DND-41 (cell line): ENCODE results near the gene NOP10.

Experiments used
- ATAC-seq: fragments of 200-7000 bp; cut with Tn5 transposase; 3 replicates; pipeline ENCODE4 v1.9.1; 2021; ENCODE audit warnings: low read depth; ENCODE audit not compliant: insufficient read depth
- DNase-seq: peaks from one replicate; pipeline ENCODE4 v3.0.0-alpha.2; 2020
- H2AFZ ChIP-seq: 2 replicates; pipeline ENCODE4 v1.6.0; 2012; ENCODE audit warnings: low read depth, low read length
- H3K27ac ChIP-seq: 2 replicates; pipeline ENCODE4 v1.5.1; 2012; ENCODE audit warnings: low read length, inconsistent platforms
- H3K27me3 ChIP-seq: fragments of 200-600 bp; sonication (generic); 2 replicates; pipeline ENCODE4 v1.6.0; 2012; ENCODE audit warnings: low read length, mild to moderate bottlenecking, inconsistent platforms; ENCODE audit not compliant: insufficient read depth, poor library complexity
- H3K36me3 ChIP-seq: 2 replicates; pipeline ENCODE4 v1.5.1; 2012; ENCODE audit warnings: low read length, inconsistent platforms; ENCODE audit not compliant: insufficient read depth
- H3K4me1 ChIP-seq: 2 replicates; pipeline ENCODE4 v1.5.1; 2012; ENCODE audit warnings: mild to moderate bottlenecking, low read length; ENCODE audit not compliant: insufficient read depth
- H3K4me2 ChIP-seq: 2 replicates; pipeline ENCODE4 v1.6.0; 2012; ENCODE audit warnings: mild to moderate bottlenecking, moderate library complexity, low read length, inconsistent platforms; ENCODE audit not compliant: insufficient read depth
- H3K4me3 ChIP-seq, 2 experiments: fragments of 200-600 bp in 1 of 2; shearing (Covaris generic) in 1 of 2; 2 replicates each; pipeline ENCODE4 v1.5.1; 2012 to 2016; ENCODE audit warnings: inconsistent platforms in 2 of 2, low read length in 2 of 2, mild to moderate bottlenecking in 2 of 2, low read depth in 1 of 2, moderate library complexity in 1 of 2
- H3K79me2 ChIP-seq: 2 replicates; pipeline ENCODE4 v1.6.0; 2012; ENCODE audit warnings: low read length, inconsistent platforms; ENCODE audit not compliant: insufficient read depth
- H3K9ac ChIP-seq: 2 replicates; pipeline ENCODE4 v1.6.0; 2012; ENCODE audit warnings: low read depth, mild to moderate bottlenecking, inconsistent platforms, low read length, moderate library complexity
- H3K9me3 ChIP-seq: 2 replicates; pipeline ENCODE4 v1.5.1; 2012; ENCODE audit warnings: low read length, moderate library complexity, mild to moderate bottlenecking, inconsistent platforms; ENCODE audit not compliant: insufficient read depth, severe bottlenecking
- H4K20me1 ChIP-seq: 2 replicates; pipeline ENCODE4 v1.6.0; 2012; ENCODE audit warnings: low read length; ENCODE audit not compliant: insufficient read depth
- EZH2 ChIP-seq: IDR thresholded peaks from 3 replicates; pipeline ENCODE4 v1.6.1; 2012; ENCODE audit warnings: borderline replicate concordance, low read depth, mild to moderate bottlenecking, moderate library complexity, low read length, inconsistent platforms; ENCODE audit not compliant: severe bottlenecking
- TF ChIP-seq, protein P1 (sequence below): IDR thresholded peaks from 2 replicates; pipeline ENCODE4 v1.5.1; 2012; ENCODE audit warnings: borderline replicate concordance, low read length, moderate library complexity, mild to moderate bottlenecking; ENCODE audit not compliant: poor library complexity, severe bottlenecking; ENCODE audit errors: extremely low read depth

The NOP10 gene

DNA sequence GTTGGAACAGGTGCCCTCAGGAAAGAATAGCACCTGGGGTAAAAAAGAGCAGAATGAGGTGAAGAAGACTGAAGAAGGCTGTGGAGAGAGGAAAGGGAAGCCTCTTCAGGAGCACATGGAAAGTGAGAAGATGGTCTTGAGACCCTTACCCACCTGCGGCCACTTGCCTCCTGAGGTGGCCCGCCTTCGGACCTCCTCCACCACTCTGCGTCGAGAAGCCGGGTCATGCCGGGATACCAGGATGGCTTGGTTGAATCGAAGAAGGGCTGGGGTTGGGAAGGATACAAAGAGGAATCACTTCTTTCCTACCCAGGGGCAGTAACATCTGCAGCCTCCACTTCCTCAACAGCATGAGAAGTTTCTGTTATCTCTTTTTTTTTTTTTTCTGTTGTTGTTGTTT lies 21.1 kb upstream of the NOP10 start:
- peaks cover 22% of the 10 kb centered on the region for H3K79me2 ChIP-seq
- H2AFZ ChIP-seq, result no peak overlapping the region
- H3K4me3 ChIP-seq, result no peak overlapping the region
- no peak overlapping the region for H3K27ac ChIP-seq
- no peak for DNase-seq
- no peak overlapping the region for H3K9ac ChIP-seq
- ATAC-seq, result no peak
- no peak for TF ChIP-seq EZH2
- TF ChIP-seq, protein P1, sequence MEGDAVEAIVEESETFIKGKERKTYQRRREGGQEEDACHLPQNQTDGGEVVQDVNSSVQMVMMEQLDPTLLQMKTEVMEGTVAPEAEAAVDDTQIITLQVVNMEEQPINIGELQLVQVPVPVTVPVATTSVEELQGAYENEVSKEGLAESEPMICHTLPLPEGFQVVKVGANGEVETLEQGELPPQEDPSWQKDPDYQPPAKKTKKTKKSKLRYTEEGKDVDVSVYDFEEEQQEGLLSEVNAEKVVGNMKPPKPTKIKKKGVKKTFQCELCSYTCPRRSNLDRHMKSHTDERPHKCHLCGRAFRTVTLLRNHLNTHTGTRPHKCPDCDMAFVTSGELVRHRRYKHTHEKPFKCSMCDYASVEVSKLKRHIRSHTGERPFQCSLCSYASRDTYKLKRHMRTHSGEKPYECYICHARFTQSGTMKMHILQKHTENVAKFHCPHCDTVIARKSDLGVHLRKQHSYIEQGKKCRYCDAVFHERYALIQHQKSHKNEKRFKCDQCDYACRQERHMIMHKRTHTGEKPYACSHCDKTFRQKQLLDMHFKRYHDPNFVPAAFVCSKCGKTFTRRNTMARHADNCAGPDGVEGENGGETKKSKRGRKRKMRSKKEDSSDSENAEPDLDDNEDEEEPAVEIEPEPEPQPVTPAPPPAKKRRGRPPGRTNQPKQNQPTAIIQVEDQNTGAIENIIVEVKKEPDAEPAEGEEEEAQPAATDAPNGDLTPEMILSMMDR, result no peak
- peaks cover 29% of the 10 kb centered on the region for H3K4me1 ChIP-seq
- no peak overlapping the region for H3K4me2 ChIP-seq
- H3K27me3 ChIP-seq, result no peaks in the 10 kb centered on the region
- H3K9me3 ChIP-seq, result no peaks in the 10 kb centered on the region
- peaks cover 6% of the 10 kb centered on the region; the same call in 1 of the 2 replicates for H4K20me1 ChIP-seq
- peaks cover 43% of the 10 kb centered on the region for H3K36me3 ChIP-seq

DNA sequence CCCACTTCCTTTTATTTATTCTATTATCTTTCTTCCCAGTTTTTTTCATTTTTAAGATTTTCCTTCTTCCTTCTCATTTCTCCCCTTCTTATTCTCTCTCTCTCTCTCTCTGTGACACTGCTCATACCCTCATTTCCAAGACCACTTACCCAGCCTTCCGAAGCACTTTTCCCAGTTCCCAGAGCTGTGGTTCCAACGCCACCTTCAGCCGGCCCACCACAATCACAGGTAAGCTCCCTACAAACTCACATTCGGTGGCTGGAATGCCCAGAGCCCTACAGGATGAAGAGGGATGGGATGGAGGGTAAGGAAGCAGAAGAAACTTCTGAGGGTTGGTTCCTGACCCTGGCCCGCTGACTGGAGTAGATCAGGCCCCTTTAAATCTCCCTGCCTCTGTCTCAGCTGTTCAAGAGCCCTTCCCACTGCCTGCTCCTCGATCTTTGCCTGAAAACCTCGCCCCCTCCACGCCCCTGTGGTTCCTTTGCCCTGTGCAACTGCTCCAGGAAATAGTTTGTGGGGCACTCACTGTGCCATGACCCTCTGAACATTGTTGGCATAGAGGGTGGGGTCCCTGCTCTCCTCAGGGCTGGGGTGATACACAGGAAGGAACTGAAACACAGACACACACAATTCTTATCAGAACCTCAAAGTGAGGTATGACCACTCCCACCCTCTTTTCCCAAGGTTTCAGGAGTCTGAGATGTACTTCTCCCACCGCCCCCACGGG lies 19.3 kb upstream of the NOP10 start:
- Histone ChIP-seq H3K9ac (no peak overlapping the region), H3K4me3 (no peak overlapping the region), H3K4me2 (no peak overlapping the region), H2AFZ (no peak overlapping the region), H3K36me3 (peaks cover 56% of the 10 kb centered on the region), H3K79me2 (peaks cover 22% of the 10 kb centered on the region), H3K27ac (no peak overlapping the region), H3K27me3 (no peaks in the 10 kb centered on the region), H4K20me1 (peaks cover 6% of the 10 kb centered on the region; the same call in 1 of the 2 replicates), H3K9me3 (no peaks in the 10 kb centered on the region), H3K4me1 (peaks cover 17% of the 10 kb centered on the region)
- ATAC-seq, result no peak
- no peak for DNase-seq
- TF ChIP-seq EZH2, result no peak
- TF ChIP-seq, protein P1, result no peak

DNA sequence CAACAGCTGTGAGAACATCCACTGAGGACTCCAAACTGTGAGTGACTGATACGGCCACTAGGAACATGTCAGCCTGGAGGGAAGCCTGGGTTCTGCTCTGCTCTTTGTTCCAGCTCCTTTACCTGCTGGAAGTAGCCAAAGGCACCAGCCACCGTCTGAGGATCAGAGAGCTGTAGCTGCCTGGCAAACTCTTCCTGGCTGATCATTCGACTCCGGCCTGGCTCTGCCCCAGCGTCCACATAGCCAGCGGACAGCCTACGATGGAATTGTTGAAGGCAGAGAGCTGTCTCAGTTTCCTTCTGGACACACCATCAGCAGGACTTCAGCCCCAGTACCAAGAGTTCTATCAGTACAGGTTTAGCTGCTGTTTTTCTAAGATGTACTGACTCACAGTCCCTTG lies 18.3 kb upstream of the NOP10 start:
- ATAC-seq (no peak), DNase-seq (no peak)
- Histone ChIP-seq H3K4me3 (no peak overlapping the region), H3K36me3 (peaks cover 56% of the 10 kb centered on the region), H3K4me2 (no peak overlapping the region), H3K27ac (no peak overlapping the region), H3K9ac (no peak overlapping the region), H3K9me3 (no peaks in the 10 kb centered on the region), H4K20me1 (peaks cover 6% of the 10 kb centered on the region; the same call in 1 of the 2 replicates), H3K4me1 (peaks cover 16% of the 10 kb centered on the region), H3K79me2 (peaks cover 17% of the 10 kb centered on the region), H2AFZ (no peak overlapping the region), H3K27me3 (no peaks in the 10 kb centered on the region)
- TF ChIP-seq, protein P1, result no peak
- TF ChIP-seq EZH2, result no peak
